ENCODE results near the gene FBXL7.

FBXL7 gene

GRCh38 chr5:15615859-15616258 is 115.9 kb downstream of the FBXL7 start:
- DNase-seq (ENCODE audit: low read depth) = no peak

- no peak for DNase-seq (ENCODE audit: low read depth)
These were observed 119.0 kb downstream of the FBXL7 start for GRCh38 chr5:15618938-15619337.

DNA sequence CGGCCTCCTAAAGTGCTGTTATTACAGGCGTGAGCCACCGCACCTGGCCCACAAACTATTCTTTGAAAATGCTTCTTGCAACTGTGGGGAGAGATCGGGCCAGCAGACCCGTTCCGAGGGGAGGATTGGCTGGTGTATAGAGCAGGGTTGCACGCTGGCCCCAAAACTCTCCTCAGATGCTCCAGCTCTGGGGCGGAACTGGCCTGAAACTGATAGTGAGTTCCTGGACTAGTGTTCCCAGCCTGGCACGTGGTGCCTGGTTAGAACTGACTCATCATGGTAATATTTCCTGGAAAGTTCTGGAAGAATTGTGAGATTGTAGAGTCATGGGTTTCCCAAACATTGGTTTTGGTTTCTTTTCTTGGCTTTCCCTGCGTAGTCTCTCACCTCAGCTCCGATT is 120.5 kb downstream of the FBXL7 start:
- DNase-seq (ENCODE audit: low read depth) = no peak

GRCh38 chr5:15621094-15621493 is 121.1 kb downstream of the FBXL7 start:
- no peak for DNase-seq (ENCODE audit: low read depth)

- DNase-seq (ENCODE audit: low read depth) = no peak
These were observed 123.8 kb downstream of the FBXL7 start for GRCh38 chr5:15623794-15624193.

DNA sequence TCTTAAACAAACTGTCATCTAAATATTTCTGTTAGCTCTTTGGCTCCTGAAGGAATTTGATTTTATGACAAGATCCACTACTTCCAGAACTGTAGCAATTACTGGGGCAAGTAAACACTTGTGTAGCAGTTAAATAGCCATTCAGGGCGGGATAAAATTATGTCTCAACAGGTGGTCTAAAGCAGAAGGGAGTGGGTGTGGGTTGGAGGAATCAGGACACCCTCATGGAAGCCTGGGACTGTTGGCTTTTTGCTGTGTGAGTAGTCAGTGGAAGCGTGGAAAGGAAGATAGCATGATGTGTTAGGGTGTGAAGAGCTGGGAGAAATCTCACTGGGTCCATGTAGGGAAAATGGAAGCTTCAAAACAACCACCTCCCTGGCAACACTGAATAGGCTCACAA is 127.1 kb downstream of the FBXL7 start:
- no peak for DNase-seq (ENCODE audit: low read depth)

DNA sequence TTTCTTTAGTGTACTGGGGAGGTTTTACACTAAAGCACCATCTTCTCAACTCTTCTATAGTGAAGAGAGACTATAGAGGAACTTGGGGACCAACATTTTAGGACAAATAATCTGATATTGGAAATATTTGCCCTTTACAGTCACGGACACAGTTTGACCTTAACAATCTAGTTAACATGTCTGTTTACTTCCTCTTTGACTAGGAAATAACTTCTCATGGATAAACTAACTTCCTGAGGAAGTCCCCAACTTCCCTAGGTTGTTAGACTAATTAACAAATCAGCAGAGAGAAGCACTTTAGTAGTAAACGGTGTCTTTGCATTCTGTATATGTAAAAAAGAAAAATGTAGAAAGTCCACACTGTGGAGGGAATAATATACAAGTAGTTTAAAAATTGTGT is 127.7 kb downstream of the FBXL7 start:
- DNase-seq (ENCODE audit: low read depth) = no peak

- no peak for DNase-seq (ENCODE audit: low read depth)
These were observed 130.5 kb downstream of the FBXL7 start for GRCh38 chr5:15630441-15630840.

DNA sequence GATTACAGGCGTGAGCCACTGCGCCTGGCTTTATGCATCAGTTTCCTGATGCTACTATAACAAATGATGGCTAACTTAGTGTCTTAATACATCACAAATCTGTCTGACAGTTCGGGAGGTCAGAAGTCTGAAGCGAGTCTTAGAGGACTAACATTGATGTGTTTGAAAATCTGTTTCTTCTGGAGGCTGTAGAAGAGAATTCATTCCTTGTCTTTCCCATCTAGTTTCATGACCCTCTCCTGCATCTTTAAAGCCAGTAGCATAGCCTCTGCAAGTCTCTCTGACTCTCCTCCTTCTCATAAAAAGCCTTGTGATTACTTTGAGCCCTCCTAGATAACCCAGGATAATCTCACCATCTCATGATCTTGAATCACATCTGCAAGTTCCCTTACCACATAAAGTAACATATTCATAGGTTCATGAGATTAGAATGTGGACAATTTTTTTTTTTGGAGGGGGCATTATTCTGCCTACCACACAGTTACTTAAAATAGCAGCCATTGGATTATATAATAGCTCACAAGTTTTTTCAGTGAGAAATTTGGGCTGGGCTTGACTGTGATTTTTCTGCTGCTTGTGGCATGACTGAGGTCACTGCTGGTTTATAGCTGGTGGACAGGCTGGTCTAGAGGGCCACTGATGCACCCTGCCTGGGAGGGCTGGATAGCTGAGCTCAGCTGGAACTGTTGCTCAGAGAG is 134.8 kb downstream of the FBXL7 start:
- no peak for DNase-seq (ENCODE audit: low read depth)

DNA sequence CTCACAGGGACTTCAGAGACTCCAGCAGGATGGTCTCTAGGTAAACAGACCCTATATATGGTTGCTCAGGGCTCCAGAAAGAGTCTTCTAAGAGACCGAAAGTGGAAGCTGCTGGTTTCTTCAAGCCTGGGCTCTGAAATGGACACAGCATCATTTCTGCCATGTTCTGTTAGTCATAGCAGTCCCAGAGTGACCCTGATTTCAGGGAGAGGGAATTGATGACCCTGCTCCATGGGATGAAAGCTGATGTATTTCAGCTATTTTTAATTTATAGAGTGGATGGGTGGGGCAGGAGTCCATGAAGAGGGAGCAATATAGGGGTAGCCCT is 135.3 kb downstream of the FBXL7 start:
- DNase-seq (ENCODE audit: low read depth) = no peak

- DNase-seq (ENCODE audit: low read depth) = no peak
These were observed 137.4 kb downstream of the FBXL7 start for GRCh38 chr5:15637345-15637744.

GRCh38 chr5:15637886-15638285 is 137.9 kb downstream of the FBXL7 start:
- no peak for DNase-seq (ENCODE audit: low read depth)

DNA sequence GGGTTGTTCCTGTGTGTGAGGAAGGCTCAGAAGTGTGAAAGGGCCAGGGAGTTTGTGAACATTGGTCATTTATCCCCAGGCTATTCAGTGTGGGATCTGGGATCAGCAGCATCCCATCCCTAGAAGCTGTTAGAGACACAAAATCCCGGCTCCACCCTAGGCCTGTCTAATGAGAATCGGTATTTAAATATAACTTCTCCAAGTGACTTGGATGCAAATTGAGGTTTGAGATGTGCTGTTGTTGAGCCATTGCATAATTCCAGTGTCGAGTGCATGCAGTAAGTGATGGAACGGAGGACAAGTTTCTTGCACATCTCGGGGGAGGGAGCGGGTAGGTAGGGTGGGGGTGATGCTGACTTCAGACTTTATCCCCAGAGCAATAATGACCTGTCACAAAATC is 138.3 kb downstream of the FBXL7 start:
- DNase-seq (ENCODE audit: low read depth) = no peak

- no peak for DNase-seq (ENCODE audit: low read depth)
These were observed 139.3 kb downstream of the FBXL7 start for GRCh38 chr5:15639288-15639687.

- DNase-seq (ENCODE audit: low read depth) = no peak
These were observed 140.1 kb downstream of the FBXL7 start for GRCh38 chr5:15640116-15640515.

DNA sequence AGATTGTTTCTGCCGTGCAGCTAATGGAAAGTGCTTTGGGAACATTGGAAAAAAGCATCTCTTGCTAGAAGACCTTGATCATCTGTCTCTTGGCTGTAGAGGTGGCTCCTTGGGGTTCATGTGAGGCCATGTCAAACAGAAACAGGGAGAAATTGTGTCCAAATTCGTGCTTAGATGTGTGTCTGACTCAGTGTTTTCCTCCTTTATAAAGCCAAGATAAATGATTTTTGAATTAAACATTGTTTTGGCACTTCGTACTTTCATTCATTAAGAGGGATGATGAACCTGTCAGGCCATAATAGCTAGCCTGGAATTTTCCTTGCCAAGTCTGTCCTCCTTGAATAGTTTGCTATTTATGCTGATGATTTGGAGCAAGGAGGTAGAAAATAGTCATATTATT is 143.8 kb downstream of the FBXL7 start:
- no peak for DNase-seq (ENCODE audit: low read depth)

DNA sequence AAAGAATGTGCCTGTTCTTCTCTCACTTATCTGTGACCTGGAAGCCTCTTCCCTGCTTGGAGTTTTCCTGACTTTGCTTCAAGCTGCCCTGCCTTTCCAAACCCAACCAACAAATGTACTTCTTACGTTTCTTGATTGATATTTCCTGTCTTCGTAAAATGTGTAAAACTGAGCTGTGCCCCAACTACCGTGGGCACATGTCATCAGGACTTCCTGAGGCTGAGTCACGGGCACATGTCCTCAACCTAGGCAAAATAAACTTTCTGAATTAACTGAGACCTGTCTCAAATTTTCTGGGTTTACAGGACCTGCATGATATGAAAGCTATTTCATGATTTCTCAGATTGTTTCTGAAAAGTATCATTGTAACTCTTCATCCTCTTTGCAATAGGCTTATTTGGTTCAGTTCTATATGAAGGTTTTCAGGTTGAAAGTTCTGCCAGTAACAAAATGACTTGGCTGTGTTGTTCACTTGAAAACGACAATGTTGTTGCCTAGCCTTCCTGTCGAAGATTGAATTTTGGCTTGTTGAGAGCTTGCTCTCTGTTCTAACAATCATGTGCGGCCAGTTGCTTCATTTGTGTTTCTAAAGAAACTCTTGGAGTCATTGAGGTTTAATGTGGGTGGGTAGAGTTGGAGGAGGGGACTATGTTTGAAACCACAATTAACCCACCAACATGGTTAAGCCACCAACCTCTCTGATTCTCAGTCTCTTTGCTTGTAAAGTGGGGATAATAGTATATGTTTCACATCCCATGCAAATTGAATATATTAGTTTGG is 145.6 kb downstream of the FBXL7 start:
- DNase-seq (ENCODE audit: low read depth) = no peak

- no peak for DNase-seq (ENCODE audit: low read depth)
These were observed 146.4 kb downstream of the FBXL7 start for GRCh38 chr5:15646371-15646770.

GRCh38 chr5:15647251-15647650 is 147.3 kb downstream of the FBXL7 start:
- no peak for DNase-seq (ENCODE audit: low read depth)

DNA sequence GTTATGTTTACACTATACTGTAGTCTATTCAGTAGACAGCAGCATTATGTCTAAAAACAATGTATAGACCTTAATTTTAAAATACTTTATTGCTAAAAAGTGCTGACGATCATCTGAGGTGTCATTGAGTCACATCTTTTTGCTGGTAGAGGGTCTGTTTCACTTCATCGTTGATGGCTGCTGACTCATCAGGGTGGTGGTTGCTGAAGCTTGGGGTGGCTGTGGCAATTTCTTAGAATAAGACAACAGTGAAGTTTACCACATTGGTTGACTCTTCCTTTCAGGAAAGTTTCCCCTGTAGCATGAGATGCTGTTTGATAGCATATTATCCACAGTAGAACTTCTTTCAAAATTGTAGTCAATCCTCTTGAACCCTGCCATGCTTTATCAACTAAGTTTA is 150.3 kb downstream of the FBXL7 start:
- DNase-seq (ENCODE audit: low read depth) = no peak

- DNase-seq (ENCODE audit: low read depth) = no peak
These were observed 154.8 kb downstream of the FBXL7 start for GRCh38 chr5:15654779-15655178.

GRCh38 chr5:15655683-15656082 is 155.7 kb downstream of the FBXL7 start:
- no peak for DNase-seq (ENCODE audit: low read depth)

DNA sequence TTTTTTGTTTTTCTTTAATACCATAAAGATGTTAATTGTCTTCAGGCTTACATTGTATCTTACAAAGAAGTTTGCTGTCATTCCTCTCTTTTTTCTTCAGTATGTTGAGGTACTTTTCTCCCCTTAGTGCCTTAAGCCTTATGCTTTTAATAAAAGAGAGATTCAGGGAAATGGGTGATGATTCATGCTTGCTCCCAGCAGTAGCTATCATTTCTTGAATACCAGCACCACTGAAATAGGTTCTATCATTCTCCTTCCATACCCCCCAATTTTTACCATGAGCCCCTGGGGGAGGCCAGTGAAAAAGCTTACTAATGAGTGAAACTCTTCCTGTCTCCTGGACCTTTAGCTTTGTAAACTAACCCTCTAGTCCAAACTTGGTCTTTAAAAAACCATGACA is 165.0 kb downstream of the FBXL7 start:
- DNase-seq (ENCODE audit: low read depth) = no peak

DNA sequence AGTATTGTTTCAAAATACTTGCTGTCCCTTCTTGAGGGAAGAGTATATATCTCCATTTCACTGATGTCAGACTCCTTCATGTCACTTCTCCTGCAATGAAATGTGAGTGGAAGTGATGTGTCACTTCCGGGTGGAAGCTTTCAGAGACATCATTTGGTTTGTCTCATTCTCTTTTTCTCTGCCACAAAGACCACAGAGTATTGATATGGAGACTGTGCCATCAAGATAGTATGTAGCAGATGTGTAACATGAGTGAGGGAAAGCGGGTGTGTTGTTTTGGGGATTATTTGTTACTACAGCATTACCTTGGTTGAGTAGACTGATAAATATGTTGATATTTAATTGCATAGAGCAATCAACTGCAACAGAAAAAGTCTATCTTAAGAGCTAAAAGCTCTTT is 169.8 kb downstream of the FBXL7 start:
- no peak for DNase-seq (ENCODE audit: low read depth)

Data from T follicular helper cell (primary cell).